Neural cell (in vitro differentiated cells): Measurements from ENCODE around the gene GUCA1A. TPM values are rescaled to one million over a fixed set of nuclear protein-coding genes. Genes with fewer than 3 reads are reported as not detected.

Source experiments
- H2AFZ ChIP-seq: fragments of 200-600, 300-800 bp; sonication (generic), shearing (Covaris generic); 2 replicates; pipeline ENCODE4 v1.6.0; 2014; ENCODE audit warnings: low read depth, mild to moderate bottlenecking, antibody characterized with exemption, low read length, moderate library complexity
- H3F3A ChIP-seq: fragments of 200-600 bp; shearing (Covaris generic); 2 replicates; pipeline ENCODE4 v1.6.1; 2016; ENCODE audit warnings: mild to moderate bottlenecking, moderate library complexity, mixed read lengths, antibody characterized with exemption, low read length; ENCODE audit not compliant: insufficient read depth, poor library complexity, severe bottlenecking
- H3K27ac ChIP-seq: fragments of 200-600, 300-800 bp; sonication (generic), shearing (Covaris generic); 2 replicates; pipeline ENCODE4 v1.5.1; 2014; ENCODE audit warnings: mild to moderate bottlenecking, low read length, moderate library complexity
- H3K27me3 ChIP-seq: fragments of 300-800, 200-600 bp; sonication (generic), shearing (Covaris generic); 2 replicates; pipeline ENCODE4 v1.6.0; 2014; ENCODE audit warnings: mild to moderate bottlenecking, low read depth, low read length, moderate library complexity; ENCODE audit not compliant: insufficient read depth
- H3K36me3 ChIP-seq: fragments of 300-800, 200-600 bp; sonication (generic), shearing (Covaris generic); 2 replicates; pipeline ENCODE4 v1.5.1; 2014; ENCODE audit warnings: mild to moderate bottlenecking, antibody characterized with exemption, low read length, moderate library complexity; ENCODE audit not compliant: insufficient read depth
- H3K4me2 ChIP-seq: fragments of 300-800, 200-600 bp; sonication (generic), shearing (Covaris generic); 2 replicates; pipeline ENCODE4 v1.6.0; 2014; ENCODE audit warnings: mild to moderate bottlenecking, low read length
- H3K4me3 ChIP-seq: fragments of 300-800, 200-600 bp; sonication (generic), shearing (Covaris generic); 2 replicates; pipeline ENCODE4 v1.5.1; 2014; ENCODE audit warnings: mild to moderate bottlenecking, low read length, moderate library complexity
- H3K79me2 ChIP-seq: fragments of 200-600 bp; shearing (Covaris generic); replicated peaks from 2 replicates; pipeline ENCODE4 v1.6.0; 2014; ENCODE audit warnings: mild to moderate bottlenecking, low read length, moderate library complexity; ENCODE audit not compliant: insufficient read depth
- H3K9ac ChIP-seq: fragments of 300-800, 200-600 bp; sonication (generic), shearing (Covaris generic); 2 replicates; pipeline ENCODE4 v1.6.1; 2016; ENCODE audit warnings: mild to moderate bottlenecking, low read length, mixed read lengths
- H3K9me2 ChIP-seq: fragments of 200-600 bp; shearing (Covaris generic); 2 replicates; pipeline ENCODE4 v1.6.1; 2016; ENCODE audit warnings: mild to moderate bottlenecking, low read length, mixed read lengths; ENCODE audit not compliant: insufficient read depth
- H3K9me3 ChIP-seq: fragments of 200-600, 300-800 bp; sonication (generic), shearing (Covaris generic); 2 replicates; pipeline ENCODE4 v1.6.1; 2016; ENCODE audit warnings: mild to moderate bottlenecking, mixed run types, low read length, moderate library complexity, mixed read lengths
- H4K20me1 ChIP-seq: fragments of 200-600 bp; shearing (Covaris generic); 2 replicates; pipeline ENCODE4 v1.6.1; 2016; ENCODE audit warnings: mild to moderate bottlenecking, mixed run types; ENCODE audit not compliant: insufficient read depth
- CTCF ChIP-seq: fragments of 450-650 bp; IDR thresholded peaks from 2 replicates; pipeline ENCODE4 v1.5.1; 2014; ENCODE audit warnings: antibody characterized with exemption, mild to moderate bottlenecking, moderate library complexity; ENCODE audit not compliant: poor library complexity, severe bottlenecking
- EP300 ChIP-seq: fragments of 450-650 bp; conservative IDR thresholded peaks from 2 replicates; pipeline ENCODE4 v1.6.1; 2014; ENCODE audit warnings: antibody characterized with exemption, mild to moderate bottlenecking, moderate library complexity; ENCODE audit not compliant: poor library complexity, severe bottlenecking
- EZH2 ChIP-seq: fragments of 200-600, 300-800 bp; shearing (Covaris generic), sonication (generic); IDR thresholded peaks from 2 replicates; pipeline ENCODE4 v1.6.1; 2014; ENCODE audit warnings: antibody characterized with exemption, low read length, borderline replicate concordance, mild to moderate bottlenecking; ENCODE audit not compliant: insufficient read depth, poor library complexity, severe bottlenecking
- MXI1 ChIP-seq: fragments of 450-650 bp; conservative IDR thresholded peaks from 2 replicates; pipeline ENCODE4 v1.6.1; 2014; ENCODE audit warnings: antibody characterized with exemption, mild to moderate bottlenecking; ENCODE audit not compliant: poor library complexity, severe bottlenecking
- POLR2AphosphoS5 ChIP-seq: IDR thresholded peaks from 2 replicates; pipeline ENCODE4 v1.6.1; 2012
- RAD21 ChIP-seq: fragments of 450-650 bp; conservative IDR thresholded peaks from 2 replicates; pipeline ENCODE4 v1.6.1; 2014; ENCODE audit warnings: antibody characterized with exemption, mild to moderate bottlenecking, moderate library complexity
- REST ChIP-seq: IDR thresholded peaks from 2 replicates; pipeline ENCODE4 v1.6.1; 2012; ENCODE audit warnings: borderline replicate concordance
- SMC3 ChIP-seq: fragments of 450-650 bp; conservative IDR thresholded peaks from 2 replicates; pipeline ENCODE4 v1.6.1; 2014; ENCODE audit warnings: antibody characterized with exemption, mild to moderate bottlenecking, moderate library complexity; ENCODE audit not compliant: poor library complexity
- TAF1 ChIP-seq: IDR thresholded peaks from 2 replicates; pipeline ENCODE4 v1.6.1; 2012; ENCODE audit warnings: low read depth
- polyA plus RNA-seq: library from polyadenylated mRNA; depleted of rRNA; stranded (reverse); fragments of >200 nt; gene quantifications from 2 replicates; pipeline ENCODE4 v1.2.3, GENCODE V29; 2014

GUCA1A gene
- polyA plus RNA-seq, 1 donor from 2014 or later: 0.78 TPM

GRCh38 chr6:42199106-42199981 is 26.2 kb downstream of the GUCA1A start:
- H3K36me3 ChIP-seq: no peaks in the 10 kb centered on the region
- H2AFZ ChIP-seq: no peak overlapping the region
- no peaks in the 10 kb centered on the region for H3K79me2 ChIP-seq
- H3K27me3 ChIP-seq: no peaks in the 10 kb centered on the region
- no peak for TF ChIP-seq EZH2
- TF ChIP-seq MXI1: no peak
- TF ChIP-seq POLR2AphosphoS5: no peak
- no peak for TF ChIP-seq RAD21
- TF ChIP-seq CTCF: no peak
- TF ChIP-seq REST: no peak
- TF ChIP-seq EP300: no peak
- TF ChIP-seq SMC3: no peak
- no peak for TF ChIP-seq TAF1
- H3K27ac ChIP-seq: no peak overlapping the region
- H3K4me2 ChIP-seq: no peak overlapping the region
- H3F3A ChIP-seq: no peaks in the 10 kb centered on the region
- H3K9me3 ChIP-seq: no peaks in the 10 kb centered on the region
- H4K20me1 ChIP-seq: no peaks in the 10 kb centered on the region
- H3K9ac ChIP-seq: no peak overlapping the region
- H3K9me2 ChIP-seq: no peaks in the 10 kb centered on the region
- no peak overlapping the region for H3K4me3 ChIP-seq

- Histone ChIP-seq H3K9me2 (no peaks in the 10 kb centered on the region), H3F3A (no peaks in the 10 kb centered on the region), H3K27me3 (no peaks in the 10 kb centered on the region), H3K79me2 (no peaks in the 10 kb centered on the region), H3K9me3 (no peaks in the 10 kb centered on the region), H3K9ac (no peak overlapping the region), H3K27ac (no peak overlapping the region), H3K4me3 (no peak overlapping the region), H4K20me1 (no peaks in the 10 kb centered on the region), H3K4me2 (no peak overlapping the region), H3K36me3 (no peaks in the 10 kb centered on the region), H2AFZ (no peak overlapping the region)
- TF ChIP-seq TAF1 (no peak), POLR2AphosphoS5 (no peak), EZH2 (no peak)
Measured at GRCh38 chr6:42200035-42200434, 26.9 kb downstream of the GUCA1A start.
